HG02970 (cell line): ENCODE data around the gene ADRB2.
A peak's percentile ranks its signal among the peaks of the same experiment; 100 is the strongest.

Experiments used
- ATAC-seq: cut with Tn5 transposase; IDR thresholded peaks from one replicate; pipeline ENCODE4 v1.9.1; 2021; ENCODE audit warnings: mild to moderate bottlenecking, moderate library complexity, moderate number of reproducible peaks; ENCODE audit not compliant: unreplicated experiment, low FRiP score

The ADRB2 gene

DNA sequence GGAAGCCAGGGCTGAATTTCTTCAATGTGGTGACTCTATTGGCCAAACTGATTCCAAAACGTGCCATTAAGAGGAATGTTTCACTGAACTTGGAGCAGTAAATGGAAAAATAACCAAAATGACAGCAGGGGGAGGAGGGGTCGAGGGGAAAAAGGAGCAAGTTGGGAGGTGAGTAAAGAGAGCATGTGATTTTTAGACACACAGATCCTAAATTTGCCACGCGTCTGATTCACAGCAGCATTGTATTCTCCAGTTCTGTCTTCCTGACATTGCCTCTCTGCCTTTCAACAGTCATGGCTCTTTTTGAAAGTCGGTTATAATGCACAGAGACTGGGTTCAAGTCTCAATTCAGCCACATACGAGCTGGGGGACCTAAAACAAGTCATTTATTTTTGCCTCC is 22.0 kb upstream of the ADRB2 start:
- ATAC-seq: no peak

DNA sequence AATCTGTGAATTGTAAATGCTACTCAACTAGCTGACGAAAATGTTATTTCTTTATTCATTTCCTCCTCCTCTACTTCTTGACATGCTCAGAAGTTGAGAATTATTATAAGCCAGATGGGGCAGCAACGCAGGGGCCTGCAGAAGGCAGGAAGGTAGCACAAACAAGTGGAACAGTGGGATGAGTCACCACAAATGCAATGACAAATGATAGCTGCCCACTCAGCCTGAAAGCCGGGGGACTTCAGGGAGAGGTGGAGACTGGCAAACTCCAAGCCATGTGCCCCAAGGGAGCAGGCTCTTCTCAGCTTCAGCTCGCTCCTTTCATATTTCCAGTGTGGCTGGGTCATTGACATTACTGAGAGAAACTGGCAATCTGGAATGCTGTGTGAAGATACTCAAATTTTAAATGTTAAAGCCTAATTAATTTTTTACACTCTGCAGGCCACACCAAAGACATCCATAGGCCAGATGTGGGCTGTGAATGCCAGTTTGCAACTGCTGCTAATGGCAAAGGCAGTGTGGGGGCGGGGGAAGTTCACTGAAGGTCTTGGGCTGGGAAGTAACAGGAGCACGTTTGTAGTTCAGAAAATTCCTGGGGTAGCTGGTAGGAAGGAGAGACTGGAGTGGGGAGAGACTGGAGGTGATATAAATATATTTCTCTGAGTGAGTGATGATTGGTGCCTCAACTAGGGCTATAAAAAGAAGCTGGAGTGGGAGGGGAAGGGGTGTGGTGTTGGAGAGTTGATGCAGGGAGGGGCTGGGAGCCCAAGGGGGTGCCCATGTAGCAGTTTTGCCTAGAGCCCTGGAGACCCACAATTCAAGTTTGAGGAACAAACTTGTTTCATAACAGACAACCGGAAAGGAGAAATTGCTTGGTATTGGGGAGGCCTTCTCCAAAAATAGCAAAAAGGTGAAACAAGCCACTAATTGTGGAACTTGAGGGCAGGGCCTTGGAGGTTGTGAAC is 20.8 kb upstream of the ADRB2 start:
- ATAC-seq: no peak

DNA sequence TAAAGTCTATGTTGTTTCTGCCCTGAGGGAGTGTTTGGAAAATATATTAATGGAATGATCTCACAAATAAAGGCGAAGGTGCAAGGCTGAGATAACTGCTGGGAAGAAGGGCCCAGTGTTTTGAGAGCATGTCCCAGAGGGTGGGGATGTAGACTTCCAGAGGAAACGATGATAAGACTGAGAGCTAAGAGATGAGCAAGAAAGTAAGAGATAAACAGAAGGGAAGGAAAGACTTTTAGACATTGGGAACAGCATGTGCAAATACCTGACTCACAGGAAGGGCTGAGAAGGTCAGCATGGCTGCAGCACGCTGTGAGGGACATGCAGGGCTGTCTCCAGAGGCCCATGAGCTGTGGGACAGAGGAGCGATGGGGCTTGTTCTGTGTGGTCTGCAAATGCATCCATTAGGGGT is 19.9 kb upstream of the ADRB2 start:
- no peak for ATAC-seq

- ATAC-seq: no peak
These were observed 18.6 kb upstream of the ADRB2 start for GRCh38 chr5:148807851-148808250.

DNA sequence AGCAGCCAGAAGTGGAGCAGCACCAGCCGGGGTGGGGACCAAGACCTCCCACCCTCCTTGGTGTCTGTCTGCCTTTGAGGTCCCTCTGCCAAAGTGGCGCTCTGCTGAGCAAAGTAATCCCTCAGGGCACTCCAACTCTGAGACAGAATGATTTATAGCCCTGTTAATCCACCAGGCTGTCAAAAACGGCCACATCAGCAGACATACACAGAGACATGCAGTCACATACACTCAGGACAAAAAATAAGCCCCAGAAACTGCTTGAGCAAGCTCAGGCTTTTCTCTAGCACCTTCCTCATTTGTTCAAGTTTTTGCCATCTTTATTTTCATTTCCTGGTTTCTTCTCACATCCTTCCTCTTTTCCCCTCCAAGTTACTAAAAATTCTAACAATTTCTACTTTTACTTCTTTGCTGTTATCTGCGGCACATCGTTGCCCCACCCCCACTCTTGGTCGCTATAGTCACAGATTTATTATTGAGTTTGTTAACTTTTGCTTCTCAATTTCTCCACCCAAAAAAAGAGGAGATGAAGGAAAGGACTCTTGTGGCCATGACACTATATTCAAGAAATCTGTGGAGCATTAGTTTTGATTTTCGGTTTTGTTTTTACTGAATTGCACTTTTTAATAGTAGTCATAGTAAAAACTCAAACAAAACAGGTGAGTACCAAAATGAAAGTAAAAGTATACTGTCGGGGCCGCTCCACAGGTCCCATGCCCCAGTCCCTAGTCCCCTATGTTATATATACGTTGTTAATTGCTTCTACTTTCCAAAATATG is 17.4 kb upstream of the ADRB2 start:
- peak; percentile 78 for ATAC-seq

GRCh38 chr5:148809781-148810524 is 16.5 kb upstream of the ADRB2 start:
- peak; percentile 1 for ATAC-seq

DNA sequence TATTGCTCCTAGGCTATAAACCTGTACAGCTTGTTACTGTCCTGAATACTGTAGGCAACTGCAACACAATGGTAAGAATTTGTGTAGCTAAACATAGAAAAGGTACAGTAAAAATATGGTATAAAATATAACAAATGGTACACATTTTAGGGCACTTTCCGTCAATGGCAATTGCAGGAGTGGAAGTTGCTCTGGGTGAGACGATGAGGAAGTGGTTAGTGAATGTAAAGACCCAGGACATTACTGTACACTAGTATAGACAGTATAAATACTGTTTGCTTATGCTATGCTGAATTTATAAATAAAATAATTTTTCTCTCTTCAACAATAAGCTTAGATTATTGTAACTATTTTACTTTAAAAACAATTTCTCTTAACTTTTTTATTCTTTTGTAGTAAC is 15.6 kb upstream of the ADRB2 start:
- ATAC-seq: no peak

GRCh38 chr5:148811756-148812155 is 14.7 kb upstream of the ADRB2 start:
- no peak for ATAC-seq

DNA sequence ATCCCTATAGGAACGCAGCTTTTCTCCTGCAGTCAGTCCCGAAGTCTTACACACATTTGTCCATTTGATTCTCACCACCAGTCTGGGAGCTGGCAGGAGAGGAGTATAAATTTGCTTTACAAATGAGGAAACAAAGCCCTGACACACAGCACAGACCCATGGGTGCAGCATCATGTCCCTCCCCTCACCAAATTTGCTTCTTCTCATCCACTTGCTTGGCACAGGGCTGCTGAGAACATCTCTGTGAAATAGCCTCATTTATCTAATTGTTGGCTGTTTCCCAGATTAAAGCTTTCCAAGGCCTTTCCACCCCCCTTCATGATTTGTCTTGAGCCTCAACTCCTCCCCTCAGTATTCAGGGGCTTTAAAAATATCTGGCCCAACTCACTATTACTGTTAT is 11.3 kb upstream of the ADRB2 start:
- no peak for ATAC-seq

DNA sequence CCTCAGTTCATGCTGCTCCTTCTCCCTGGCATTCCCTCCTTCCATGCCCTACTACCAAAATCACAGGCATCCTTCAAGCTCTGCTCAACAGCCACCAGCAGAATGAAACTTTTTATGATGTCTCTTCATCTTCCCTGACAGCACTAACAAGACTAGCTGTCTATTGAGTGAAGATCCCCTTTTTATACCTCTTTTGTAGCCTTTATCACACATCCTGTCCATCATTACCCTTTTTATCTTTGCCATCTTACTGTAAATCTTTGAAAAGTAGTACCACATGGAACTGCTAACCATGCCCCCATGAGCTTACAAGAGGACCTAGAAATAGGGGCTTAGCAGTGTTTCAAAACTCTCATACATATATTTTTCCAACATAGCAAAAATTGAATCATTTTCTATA is 10.8 kb upstream of the ADRB2 start:
- ATAC-seq: no peak

DNA sequence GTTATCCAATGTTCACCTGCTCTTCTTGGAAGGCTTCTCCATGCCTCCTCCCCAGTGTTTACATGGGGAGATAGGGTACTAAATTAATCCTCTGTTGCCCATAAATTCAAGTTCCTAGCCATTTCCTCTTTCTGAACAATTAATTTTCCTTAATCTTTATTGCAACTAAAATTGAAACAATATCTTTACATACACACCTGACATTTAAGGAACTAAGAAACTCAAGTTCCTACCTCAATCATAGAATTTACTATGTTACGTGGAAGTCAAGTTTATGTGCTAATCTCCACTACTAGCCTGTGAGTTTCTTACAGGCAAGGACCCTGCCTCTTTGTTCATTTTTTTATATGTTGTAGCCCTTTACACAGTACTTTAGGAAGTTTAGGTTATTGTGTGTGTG is 10.1 kb upstream of the ADRB2 start:
- ATAC-seq: no peak

DNA sequence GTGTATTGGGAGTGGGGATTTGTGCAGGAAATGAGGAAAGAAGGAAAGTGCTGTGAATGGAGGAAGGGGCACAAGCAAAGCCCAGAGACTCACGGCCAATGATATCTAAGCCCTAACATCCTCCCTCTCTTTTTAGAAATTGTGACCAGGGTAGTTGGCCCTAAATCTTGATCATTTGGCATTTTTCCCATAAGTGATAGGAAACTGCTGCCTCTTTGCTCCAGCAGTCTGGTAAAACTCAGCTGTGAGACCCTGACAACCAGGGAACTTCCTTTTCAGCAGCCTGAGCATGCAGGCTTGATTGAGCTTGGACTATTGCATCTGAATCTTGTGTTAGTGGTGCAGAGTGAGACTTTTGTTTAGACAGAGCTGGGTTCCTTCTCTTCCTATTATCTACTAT is 9.6 kb upstream of the ADRB2 start:
- ATAC-seq: no peak

GRCh38 chr5:148817606-148818005 is 8.8 kb upstream of the ADRB2 start:
- no peak for ATAC-seq

DNA sequence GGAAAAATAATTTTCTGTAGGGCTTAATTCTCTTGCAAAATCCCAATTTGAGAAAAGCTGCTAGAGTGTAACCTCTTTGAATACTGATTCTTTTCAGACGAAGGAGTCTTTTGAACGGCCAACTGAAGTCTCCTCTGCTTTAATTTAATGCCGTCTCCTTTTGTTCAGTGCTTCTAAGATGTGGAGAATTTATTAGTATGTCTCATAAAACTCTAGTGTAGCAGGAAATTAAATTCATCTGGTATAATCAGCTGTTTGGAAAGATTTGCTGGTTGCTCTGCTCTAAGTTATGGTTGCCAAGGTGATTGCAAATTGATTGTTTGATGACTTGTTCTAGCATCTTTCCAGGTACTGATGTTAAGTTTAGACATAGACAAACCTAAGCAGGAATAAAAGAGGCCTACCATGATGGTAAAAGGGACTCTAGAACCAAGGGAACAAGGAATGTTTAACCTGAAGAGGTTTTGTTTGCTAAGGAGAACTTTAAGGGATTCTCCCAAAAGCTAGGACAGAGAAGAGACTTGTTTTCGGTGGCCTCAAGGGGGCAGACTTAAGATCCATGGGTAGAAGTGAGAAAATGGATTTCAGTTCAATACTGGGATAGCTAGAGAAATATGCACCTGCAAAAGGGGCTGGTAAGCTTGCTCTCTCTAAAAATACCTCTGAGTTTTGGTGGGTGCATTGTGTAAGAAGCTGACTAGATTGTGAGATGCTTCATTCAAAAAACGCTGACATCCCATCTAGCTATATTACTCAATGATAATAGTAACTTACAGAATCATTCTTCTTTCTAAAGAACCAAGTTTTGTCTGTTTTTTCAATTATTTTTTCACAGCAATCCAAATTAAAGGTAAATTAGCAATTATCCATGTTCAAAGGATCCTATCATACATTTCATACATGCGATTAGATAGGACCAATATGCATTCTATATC is 5.7 kb upstream of the ADRB2 start:
- no peak for ATAC-seq

GRCh38 chr5:148823871-148824270 is 2.5 kb upstream of the ADRB2 start:
- ATAC-seq: no peak

DNA sequence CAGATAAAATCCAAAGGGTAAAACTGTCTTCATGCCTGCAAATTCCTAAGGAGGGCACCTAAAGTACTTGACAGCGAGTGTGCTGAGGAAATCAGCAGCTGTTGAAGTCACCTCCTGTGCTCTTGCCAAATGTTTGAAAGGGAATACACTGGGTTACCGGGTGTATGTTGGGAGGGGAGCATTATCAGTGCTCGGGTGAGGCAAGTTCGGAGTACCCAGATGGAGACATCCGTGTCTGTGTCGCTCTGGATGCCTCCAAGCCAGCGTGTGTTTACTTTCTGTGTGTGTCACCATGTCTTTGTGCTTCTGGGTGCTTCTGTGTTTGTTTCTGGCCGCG is 727 bp upstream of the ADRB2 start:
- ATAC-seq: no peak

DNA sequence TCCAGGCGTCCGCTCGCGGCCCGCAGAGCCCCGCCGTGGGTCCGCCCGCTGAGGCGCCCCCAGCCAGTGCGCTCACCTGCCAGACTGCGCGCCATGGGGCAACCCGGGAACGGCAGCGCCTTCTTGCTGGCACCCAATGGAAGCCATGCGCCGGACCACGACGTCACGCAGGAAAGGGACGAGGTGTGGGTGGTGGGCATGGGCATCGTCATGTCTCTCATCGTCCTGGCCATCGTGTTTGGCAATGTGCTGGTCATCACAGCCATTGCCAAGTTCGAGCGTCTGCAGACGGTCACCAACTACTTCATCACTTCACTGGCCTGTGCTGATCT is 294 bp downstream of the ADRB2 start:
- peak; percentile 21 for ATAC-seq

GRCh38 chr5:148827723-148828122 is 1.3 kb downstream of the ADRB2 start:
- ATAC-seq: no peak

- ATAC-seq: no peak
These were observed 2.3 kb downstream of the ADRB2 start for GRCh38 chr5:148828511-148829247.

DNA sequence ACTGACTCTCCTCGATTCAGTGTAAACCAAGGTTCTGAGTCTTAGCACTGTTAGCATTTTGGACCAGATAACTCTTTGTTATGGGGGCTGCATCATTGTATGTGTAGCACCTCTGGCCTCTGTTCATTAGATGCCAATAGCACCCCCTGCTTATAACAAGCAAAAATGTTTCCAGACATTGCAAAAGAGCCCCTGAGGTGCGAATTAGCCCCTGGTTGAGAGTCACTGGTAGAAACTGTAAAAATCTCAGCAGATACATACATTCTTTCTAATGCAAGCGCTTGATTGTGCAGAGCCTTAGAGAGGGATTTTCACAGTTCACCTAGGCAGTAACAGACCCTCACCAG is 2.8 kb downstream of the ADRB2 start:
- ATAC-seq: no peak
